Mesendoderm (in vitro differentiated cells): ENCODE data around the gene AP1S3.
"Not testable (repeated sequence)": the region's sequence is repeated elsewhere in the genome, so short reads cannot be mapped to it uniquely, and the experiment has no call there.

Experiments used
- DNase-seq: peaks from one replicate; pipeline ENCODE4 v3.0.0; 2013
- H2AK5ac ChIP-seq: 2 replicates; pipeline ENCODE4 v1.6.1; 2013; ENCODE audit warnings: low read length, inconsistent platforms
- H2BK120ac ChIP-seq: 2 replicates; pipeline ENCODE4 v1.6.1; 2013; ENCODE audit warnings: low read depth, mild to moderate bottlenecking, low read length, moderate library complexity, mixed read lengths
- H2BK15ac ChIP-seq: replicated peaks from 2 replicates; pipeline ENCODE4 v1.6.1; 2013; ENCODE audit warnings: low read depth, mild to moderate bottlenecking, moderate library complexity
- H2BK5ac ChIP-seq: 2 replicates; pipeline ENCODE4 v1.6.1; 2013; ENCODE audit warnings: low read length, inconsistent platforms
- H3K18ac ChIP-seq: 2 replicates; pipeline ENCODE4 v1.6.1; 2013; ENCODE audit warnings: mild to moderate bottlenecking, low read length, mixed read lengths
- H3K23ac ChIP-seq: one replicate; pipeline ENCODE4 v1.6.1; 2013; ENCODE audit warnings: low read length
- H3K27ac ChIP-seq: 2 replicates; pipeline ENCODE4 v1.5.1; 2013; ENCODE audit warnings: low read depth, mild to moderate bottlenecking, inconsistent platforms, low read length, moderate library complexity
- H3K27me3 ChIP-seq: 2 replicates; pipeline ENCODE4 v1.6.1; 2013; ENCODE audit warnings: low read length, control low read depth, mild to moderate bottlenecking, inconsistent platforms; ENCODE audit not compliant: insufficient read depth, poor library complexity
- H3K36me3 ChIP-seq: 2 replicates; pipeline ENCODE4 v1.6.1; 2013; ENCODE audit warnings: low read length, inconsistent platforms; ENCODE audit not compliant: control insufficient read depth, insufficient read depth
- H3K4ac ChIP-seq: one replicate; pipeline ENCODE4 v1.6.1; 2013; ENCODE audit warnings: low read depth, mild to moderate bottlenecking, low read length, moderate library complexity
- H3K4me1 ChIP-seq: 2 replicates; pipeline ENCODE4 v1.6.1; 2013; ENCODE audit warnings: low read depth, low read length, inconsistent platforms; ENCODE audit not compliant: control insufficient read depth
- H3K4me2 ChIP-seq: 2 replicates; pipeline ENCODE4 v1.6.1; 2013; ENCODE audit warnings: low read length
- H3K4me3 ChIP-seq: 2 replicates; pipeline ENCODE4 v1.5.1; 2013; ENCODE audit warnings: mild to moderate bottlenecking, low read length
- H3K56ac ChIP-seq: one replicate; pipeline ENCODE4 v1.6.1; 2013; ENCODE audit warnings: low read length
- H3K79me1 ChIP-seq: 2 replicates; pipeline ENCODE4 v1.6.1; 2013; ENCODE audit warnings: low read length, inconsistent platforms
- H3K79me2 ChIP-seq: 2 replicates; pipeline ENCODE4 v1.6.1; 2013; ENCODE audit warnings: mild to moderate bottlenecking, low read length; ENCODE audit not compliant: control insufficient read depth, insufficient read depth
- H3K9ac ChIP-seq: 2 replicates; pipeline ENCODE4 v1.6.1; 2013; ENCODE audit warnings: low read length, inconsistent platforms
- H4K5ac ChIP-seq: one replicate; pipeline ENCODE4 v1.6.1; 2013; ENCODE audit warnings: low read length
- H4K8ac ChIP-seq: one replicate; pipeline ENCODE4 v1.6.1; 2013; ENCODE audit warnings: low read depth, mild to moderate bottlenecking, control low read depth, low read length, moderate library complexity
- WGBS: extraction: QIAGEN DNeasy Blood & Tissue Kit; methylation state at CpG from one replicate; pipeline ENCODE4 v1.1.7; 2013; ENCODE audit warnings: low lambda C conversion rate, missing lambda C conversion rate; ENCODE audit not compliant: insufficient coverage; ENCODE audit errors: extremely low coverage; 5-methylcytosine and 5-hydroxymethylcytosine counted together

The AP1S3 gene

DNA sequence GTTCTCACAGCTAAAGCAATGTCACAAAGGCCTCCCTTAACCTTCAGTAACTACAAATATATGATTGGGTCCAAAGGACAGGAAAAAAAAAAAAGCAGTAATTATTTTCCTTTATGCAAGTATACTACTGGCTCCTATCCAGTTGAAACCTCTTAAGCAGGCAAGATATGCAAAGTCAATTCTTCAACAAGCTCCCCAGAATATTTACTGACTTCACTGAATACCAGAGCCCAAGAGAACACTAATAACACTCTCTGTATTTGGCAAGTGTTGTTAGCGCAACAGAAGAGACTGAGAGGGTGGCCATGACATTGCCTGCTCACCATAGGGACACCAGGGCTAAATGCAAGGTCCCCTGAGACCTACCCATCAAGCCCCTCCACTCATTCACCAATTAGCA lies 74.5 kb downstream of the AP1S3 start:
- Histone ChIP-seq H3K4me3 (no peak overlapping the region), H3K27me3 (no peaks in the 10 kb centered on the region), H3K4me1 (no peaks in the 10 kb centered on the region), H2BK5ac (no peak overlapping the region), H3K36me3 (no peaks in the 10 kb centered on the region), H3K79me2 (no peaks in the 10 kb centered on the region), H4K5ac (no peak overlapping the region), H3K9ac (no peak overlapping the region), H3K4ac (no peak overlapping the region), H2AK5ac (no peak overlapping the region), H3K27ac (no peak overlapping the region), H2BK120ac (no peak overlapping the region), H3K79me1 (no peaks in the 10 kb centered on the region), H4K8ac (peak overlapping the region; percentile 69), H3K23ac (no peak overlapping the region), H3K56ac (no peak overlapping the region), H3K4me2 (no peak overlapping the region), H3K18ac (no peak overlapping the region), H2BK15ac (peak overlapping the region; percentile 27)
- no peak for DNase-seq
- whole genome bisulfite sequencing: no CpG with 5 or more reads among the region's 1 CpG

DNA sequence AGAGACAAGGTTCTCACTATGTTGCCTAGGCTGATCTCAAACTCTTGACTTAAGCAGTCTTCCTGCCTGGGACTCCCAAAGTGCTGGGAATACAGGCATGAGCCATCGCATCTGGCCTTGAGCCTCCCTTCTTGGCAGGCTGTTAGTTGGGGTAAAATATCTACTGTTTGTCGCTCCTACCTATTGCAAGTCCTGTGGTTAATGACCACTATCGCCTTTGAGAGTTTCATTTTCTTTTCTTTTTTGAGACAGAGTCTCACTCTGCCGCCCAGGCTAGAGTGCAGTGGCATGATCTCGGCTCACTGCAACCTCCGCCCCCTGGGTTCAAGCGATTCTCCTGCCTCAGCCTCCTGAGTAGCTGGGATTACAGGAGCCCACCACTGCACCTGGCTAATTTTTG lies 75.6 kb downstream of the AP1S3 start:
- DNase-seq, H3K4me3 ChIP-seq, H3K27ac ChIP-seq, H2AK5ac ChIP-seq, H2BK120ac ChIP-seq, H3K79me1 ChIP-seq, H3K4me2 ChIP-seq, H3K4ac ChIP-seq, H3K18ac ChIP-seq, H3K9ac ChIP-seq, H3K36me3 ChIP-seq, H2BK5ac ChIP-seq, H3K79me2 ChIP-seq, H3K27me3 ChIP-seq, H3K23ac ChIP-seq, H4K8ac ChIP-seq, H2BK15ac ChIP-seq, H3K56ac ChIP-seq, H4K5ac ChIP-seq, H3K4me1 ChIP-seq: not testable (repeated sequence)
- WGBS: no CpG with 5 or more reads among the region's 7 CpGs

DNA sequence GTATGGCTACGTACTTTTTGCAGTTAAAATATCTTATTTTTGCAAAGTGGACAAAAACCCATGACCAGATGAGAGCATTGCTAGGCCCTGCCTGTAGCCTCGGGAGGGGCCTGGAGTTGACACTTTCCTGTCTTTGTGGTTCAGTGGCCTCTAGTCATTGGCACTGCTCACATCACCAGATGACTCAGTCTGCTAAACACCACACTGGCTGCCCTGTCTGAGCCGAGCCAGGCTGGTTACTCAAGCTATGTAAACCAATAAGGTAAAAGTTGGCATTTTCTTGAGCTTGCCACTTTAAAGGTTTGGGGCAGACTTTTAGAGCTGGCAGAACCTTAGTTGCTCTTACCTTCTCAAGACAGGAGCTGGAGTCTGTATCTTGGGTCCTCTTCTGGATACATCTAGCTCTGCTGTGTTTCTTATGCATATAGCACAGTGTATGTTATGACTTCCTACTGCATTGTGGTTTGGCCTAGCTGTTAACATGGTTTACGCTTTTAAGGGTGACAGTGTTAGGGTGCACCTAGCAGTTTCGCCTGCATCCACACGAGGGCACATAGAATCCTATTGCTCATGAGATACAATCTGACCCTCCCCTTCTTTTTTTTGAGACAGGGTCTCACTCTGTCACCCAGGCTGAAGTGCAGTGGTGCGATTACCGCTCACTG lies 76.4 kb downstream of the AP1S3 start:
- H3K4ac ChIP-seq: no peak overlapping the region
- no peaks in the 10 kb centered on the region for H3K36me3 ChIP-seq
- no peak overlapping the region for H3K9ac ChIP-seq
- no peaks in the 10 kb centered on the region for H3K79me2 ChIP-seq
- no peak overlapping the region for H3K18ac ChIP-seq
- H3K4me3 ChIP-seq: no peak overlapping the region
- H4K5ac ChIP-seq: no peak overlapping the region
- H2AK5ac ChIP-seq: no peak overlapping the region
- H3K56ac ChIP-seq: no peak overlapping the region
- WGBS: no CpG with 5 or more reads among the region's 8 CpGs
- no peaks in the 10 kb centered on the region for H3K79me1 ChIP-seq
- no peaks in the 10 kb centered on the region for H3K27me3 ChIP-seq
- DNase-seq: peak; percentile 55
- H3K27ac ChIP-seq: no peak overlapping the region
- no peak overlapping the region for H2BK15ac ChIP-seq
- no peak overlapping the region for H3K23ac ChIP-seq
- H3K4me1 ChIP-seq: no peaks in the 10 kb centered on the region
- no peak overlapping the region for H2BK120ac ChIP-seq
- no peak overlapping the region for H2BK5ac ChIP-seq
- no peak overlapping the region for H3K4me2 ChIP-seq
- H4K8ac ChIP-seq: no peak overlapping the region

DNA sequence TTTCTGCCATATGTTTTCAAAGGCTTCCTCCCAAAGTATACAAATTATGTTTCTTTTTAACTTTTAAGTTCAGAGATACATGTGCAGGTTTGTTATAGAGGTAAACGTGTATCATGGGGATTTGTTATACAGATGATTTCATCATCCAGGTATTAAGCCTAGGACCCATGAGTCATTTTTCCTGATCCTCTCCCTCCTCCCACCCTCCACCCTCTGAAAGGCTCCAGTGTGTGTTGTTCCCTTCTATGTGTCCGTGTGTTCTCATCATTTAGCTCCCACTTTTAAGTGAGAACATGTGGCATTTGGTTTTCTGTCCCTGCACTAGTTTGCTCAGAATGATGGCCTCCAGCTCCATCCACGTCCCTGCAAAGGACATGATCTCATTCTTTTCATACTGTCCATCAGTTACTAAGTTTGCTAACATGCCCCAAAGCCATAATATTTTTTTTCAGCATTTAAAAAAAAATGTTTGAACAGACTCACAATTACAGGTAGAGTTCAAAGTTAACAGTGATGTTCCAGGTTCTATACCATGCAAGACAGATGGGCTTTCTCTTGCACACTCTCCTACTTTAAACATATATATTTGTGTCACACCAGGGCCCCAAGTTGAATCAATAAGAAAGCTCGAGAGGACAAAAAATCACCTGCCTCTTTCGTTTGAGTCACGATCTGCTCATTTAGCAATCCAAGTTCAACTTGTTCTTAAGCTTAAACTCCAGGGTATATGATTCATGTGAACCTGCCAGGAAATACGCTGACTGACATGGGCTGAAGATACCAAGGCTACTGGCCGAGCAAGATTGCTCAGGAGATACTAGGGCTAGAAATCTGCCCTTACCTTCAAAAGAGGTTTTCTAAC lies 77.6 kb downstream of the AP1S3 start:
- Histone ChIP-seq H3K4me1 (no peaks in the 10 kb centered on the region), H3K4ac (no peak overlapping the region), H3K79me2 (no peaks in the 10 kb centered on the region), H3K4me3 (no peak overlapping the region), H3K9ac (no peak overlapping the region), H3K4me2 (no peak overlapping the region), H2AK5ac (no peak overlapping the region), H4K5ac (no peak overlapping the region), H2BK15ac (no peak overlapping the region), H3K27me3 (no peaks in the 10 kb centered on the region), H3K23ac (no peak overlapping the region), H4K8ac (no peak overlapping the region), H3K18ac (no peak overlapping the region), H3K56ac (no peak overlapping the region), H2BK5ac (no peak overlapping the region), H3K36me3 (no peaks in the 10 kb centered on the region), H3K27ac (no peak overlapping the region), H2BK120ac (no peak overlapping the region), H3K79me1 (no peaks in the 10 kb centered on the region)
- peak; percentile 22 for DNase-seq
- no CpG with 5 or more reads among the region's 8 CpGs for WGBS

DNA sequence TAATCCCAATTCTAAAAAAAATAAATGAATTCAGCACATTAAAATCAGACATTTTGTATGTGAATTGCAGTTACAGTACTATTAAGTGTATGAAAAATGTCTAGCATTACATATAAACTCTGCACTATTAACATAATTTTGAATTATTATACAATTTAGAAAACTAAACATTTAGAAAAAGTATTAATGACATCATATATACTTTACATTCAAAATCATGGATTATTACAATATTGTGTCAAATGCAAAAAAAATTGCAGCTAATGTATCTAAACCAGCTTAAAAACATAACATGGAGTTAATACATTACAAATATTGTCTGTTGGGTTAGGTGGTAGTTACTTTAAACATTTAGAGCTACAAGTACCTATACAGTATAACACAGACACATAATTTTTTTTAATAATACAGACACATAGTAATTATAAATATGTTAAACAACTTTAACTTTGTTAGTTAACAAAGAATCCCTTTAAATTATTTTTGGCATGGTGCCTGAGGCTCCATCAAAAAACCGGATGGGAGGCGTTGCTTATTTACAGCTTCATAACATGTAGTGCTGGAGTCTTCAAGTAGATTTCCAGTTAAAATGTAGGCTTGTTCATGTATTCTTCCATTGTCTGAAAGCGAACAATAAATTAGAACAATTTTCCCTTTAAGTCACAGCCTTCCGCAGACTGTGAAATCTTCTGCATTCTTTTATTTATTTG lies 79.1 kb downstream of the AP1S3 start:
- H3K36me3 ChIP-seq: no peaks in the 10 kb centered on the region
- H4K5ac ChIP-seq: no peak overlapping the region
- no peak overlapping the region for H2BK5ac ChIP-seq
- H3K56ac ChIP-seq: no peak overlapping the region
- no peak overlapping the region for H2AK5ac ChIP-seq
- no peak overlapping the region for H3K9ac ChIP-seq
- H3K23ac ChIP-seq: no peak overlapping the region
- H3K4me3 ChIP-seq: no peak overlapping the region
- H3K79me1 ChIP-seq: no peaks in the 10 kb centered on the region
- H3K4ac ChIP-seq: no peak overlapping the region
- no peak overlapping the region for H2BK15ac ChIP-seq
- WGBS: no CpG with 5 or more reads among the region's 4 CpGs
- H2BK120ac ChIP-seq: no peak overlapping the region
- no peaks in the 10 kb centered on the region for H3K4me1 ChIP-seq
- DNase-seq: no peak
- H3K79me2 ChIP-seq: no peaks in the 10 kb centered on the region
- H3K27me3 ChIP-seq: no peaks in the 10 kb centered on the region
- H3K27ac ChIP-seq: no peak overlapping the region
- no peak overlapping the region for H3K4me2 ChIP-seq
- no peak overlapping the region for H4K8ac ChIP-seq
- H3K18ac ChIP-seq: no peak overlapping the region
